Measurements from ENCODE around the gene HOXA5. TPM values are rescaled to one million over a fixed set of nuclear protein-coding genes. Genes with fewer than 3 reads are reported as not detected.

Gene HOXA5
- total and polyA plus RNA-seq, 2 of the 8 experiments (the other 6 are each of a cell fraction or from before 2014, with no cell fraction given) = not detected

GRCh38 chr7:27173956-27174873 is 30.7 kb upstream of the HOXA5 start, which contains the start of gene HOXA10:
TSS of gene HOXA10 (minus strand) at chr7:27174320. CDS start at chr7:27174306, 14 bp downstream.
- FAIRE-seq = no peak
- peak in 1 of 2 experiments; percentile 69 for DNase-seq (ENCODE audit: low read depth in 1 of 2, low spot score in 2 of 2)
- Histone ChIP-seq H2BK12ac (ENCODE audit: low read depth, low read length) (no peak within 1 kb of the TSS), H2AFZ (ENCODE audit: low read length) (no peak within 1 kb of the TSS), H3K79me1 (ENCODE audit: low read depth, low read length) (no peaks in the 10 kb centered on the region), H3K27me3 (replicated peaks in 1 of 4; ENCODE audit: control insufficient read depth in 3 of 4, extremely low read depth in 1 of 4, insufficient read depth in 3 of 4, low read length in 3 of 4) (peaks cover 95 to 100% (median 99%) of the 10 kb centered on the region in 4 experiments), H3K14ac (ENCODE audit: insufficient read length) (no peak within 1 kb of the TSS), H3K79me2 (ENCODE audit: control insufficient read depth in 1 of 2, insufficient read depth in 2 of 2, low read length in 2 of 2) (no peaks in the 10 kb centered on the region), H3K9ac (replicated peaks in 1 of 4; ENCODE audit: extremely low read depth in 1 of 4, low read depth in 3 of 4, low read length in 3 of 4) (no peak within 1 kb of the TSS), H4K20me1 (replicated peaks in 1 of 2; ENCODE audit: control insufficient read depth in 1 of 2, insufficient read depth in 2 of 2, low read length in 2 of 2) (peaks cover 36 to 57% of the 10 kb centered on the region in 2 experiments), H3K18ac (ENCODE audit: extremely low read depth, low read length) (no peak within 1 kb of the TSS; the same call in 1 of the 2 replicates), H3K4me1 (replicated peaks in 1 of 4; ENCODE audit: control insufficient read depth in 3 of 4, insufficient read depth in 4 of 4, low read length in 3 of 4) (peaks cover 4 to 11% (median 5%) of the 10 kb centered on the region in 4 experiments; a peak in 5 of 7 replicates), H3K4ac (replicated peaks; ENCODE audit: insufficient read length, low read depth, low read length) (no peak within 1 kb of the TSS), H4K91ac (replicated peaks; ENCODE audit: insufficient read length, low read length) (no peak within 1 kb of the TSS), H3K4me2 (ENCODE audit: insufficient read depth in 1 of 2, low read depth in 2 of 2, low read length in 2 of 2) (peak within 1 kb of the TSS; percentile 19 to 46; a peak in 3 of 4 replicates), H3K36me3 (ENCODE audit: control insufficient read depth in 2 of 4, insufficient read depth in 4 of 4, low read length in 3 of 4) (peaks cover 0 to 18% (median 0%) of the 10 kb centered on the region in 4 experiments; a peak in 1 of 8 replicates), H3K9me3 (ENCODE audit: insufficient read depth in 2 of 2, low read depth in 1 of 2, low read length in 1 of 2) (no peaks in the 10 kb centered on the region; a peak in 1 of 4 replicates), H3K4me3 (ENCODE audit: extremely low read depth in 1 of 4, insufficient read depth in 2 of 4, low read depth in 3 of 4, low read length in 4 of 4) (peak within 1 kb of the TSS in 1 of 4 experiments; percentile 36; a peak in 2 of 8 replicates), H4K5ac (ENCODE audit: insufficient read length, low read depth, low read length) (no peak within 1 kb of the TSS), H2BK120ac (replicated peaks; ENCODE audit: low read depth, low read length) (no peak within 1 kb of the TSS), H4K8ac (ENCODE audit: extremely low read depth, insufficient read depth, low read length) (peak within 1 kb of the TSS; percentile 62; the same call in 1 of the 2 replicates), H3K23me2 (ENCODE audit: low read depth, low read length) (no peaks in the 10 kb centered on the region; the same call in 1 of the 2 replicates), H3K27ac (ENCODE audit: low read depth, low read length) (no peak within 1 kb of the TSS), H2BK20ac (ENCODE audit: low read length) (no peak within 1 kb of the TSS), H3K23ac (ENCODE audit: insufficient read length) (no peak within 1 kb of the TSS), H2BK5ac (ENCODE audit: low read depth, low read length) (no peak within 1 kb of the TSS), H2BK15ac (ENCODE audit: low read length) (no peak within 1 kb of the TSS), H3K56ac (replicated peaks; ENCODE audit: insufficient read length, low read depth, low read length) (no peak within 1 kb of the TSS), H2AK5ac (ENCODE audit: low read depth, low read length) (no peak within 1 kb of the TSS)
- ChIA-PET CTCF (ENCODE audit: partially characterized antibody) (interaction anchor here (0.8 to 5.4 kb wide), 6 partner anchors 9 to 30 kb away, joined by 3 to 20 read pairs (median 4); partner anchors contain the start of genes HOXA11, HOXA5 and HOXA9), POLR2A (ENCODE audit: partially characterized antibody) (no interaction called here)
- 10% methylated on average over 53 of the region's 82 CpGs; no CpG with 5 or more reads in 1 of the 2 experiments for WGBS, 2 experiments (ENCODE audit: extremely low coverage in 1 of 2, insufficient coverage in 1 of 2, insufficient read length in 1 of 2, insufficient replicate concordance in 2 of 2, low coverage in 1 of 2, low lambda C conversion rate in 2 of 2, missing lambda C conversion rate in 1 of 2)
- TF ChIP-seq SUZ12 (IDR thresholded peaks at IDR 0.05; ENCODE audit: low read length) = peak; percentile 25
- TF ChIP-seq CREB1 (IDR thresholded peaks at IDR 0.05) = no peak
- TF ChIP-seq CBX8 (IDR thresholded peaks at IDR 0.05; ENCODE audit: borderline replicate concordance, low read depth, low read length) = 0 out of 2 replicates have a peak, but pooled peaks have one; percentile 16
- TF ChIP-seq GTF2F1 (IDR thresholded peaks at IDR 0.05; ENCODE audit: borderline replicate concordance, low read depth, low read length) = no peak
